Kidney (tissue), 14 donors: ENCODE measurements around the gene DERL3. TPM values are rescaled to one million over a fixed set of nuclear protein-coding genes. Genes with fewer than 3 reads are reported as not detected.

Experiments used
- DNase-seq, 5 donors: peaks; one replicate each; pipeline ENCODE4 v3.0.0-alpha.2; 2013 to 2020
- FAIRE-seq: peaks from 2 replicates; lab custom pipeline; 2012; peaks lifted over from hg19 to GRCh38; lab: Jason Lieb, UNC
- H3K27ac ChIP-seq, 2 donors: one replicate each; pipeline ENCODE4 v1.7.0; 2013; ENCODE audit warnings: low read depth in 2 of 2, low read length in 2 of 2, inconsistent platforms in 1 of 2
- H3K27me3 ChIP-seq: one replicate; pipeline ENCODE4 v1.7.1; 2013; ENCODE audit warnings: low read length, inconsistent platforms; ENCODE audit not compliant: control insufficient read depth, insufficient read depth
- H3K36me3 ChIP-seq, 3 donors: one replicate each; pipeline versions ENCODE4 v1.7.0 to v1.7.1; 2013; ENCODE audit warnings: low read length in 3 of 3, control low read depth in 1 of 3, inconsistent platforms in 1 of 3; ENCODE audit not compliant: insufficient read depth in 3 of 3, control insufficient read depth in 2 of 3
- H3K4me1 ChIP-seq, 3 donors: one replicate each; pipeline versions ENCODE4 v1.7.0 to v1.7.1; 2013; ENCODE audit warnings: low read length in 3 of 3, inconsistent platforms in 1 of 3, low read depth in 1 of 3; ENCODE audit not compliant: control insufficient read depth in 2 of 3, insufficient read depth in 2 of 3
- H3K4me3 ChIP-seq, 3 donors: one replicate each; pipeline versions ENCODE4 v1.7.0 to v1.8.1; 2013; ENCODE audit warnings: low read length in 3 of 3, control low read depth in 1 of 3, inconsistent platforms in 1 of 3
- H3K9ac ChIP-seq, 3 donors: one replicate each; pipeline versions ENCODE4 v1.7.0 to v1.7.1; 2013; ENCODE audit warnings: low read length in 3 of 3, control low read depth in 1 of 3, inconsistent platforms in 1 of 3
- H3K9me3 ChIP-seq, 3 donors: one replicate each; pipeline versions ENCODE4 v1.7.0 to v1.7.1; 2013; ENCODE audit warnings: low read length in 3 of 3, control low read depth in 1 of 3, inconsistent platforms in 1 of 3; ENCODE audit not compliant: control insufficient read depth in 2 of 3, insufficient read depth in 1 of 3
- CTCF ChIP-seq: IDR thresholded peaks from 3 replicates; pipeline ENCODE4 v1.5.1; 2012; ENCODE audit warnings: mild to moderate bottlenecking, moderate library complexity, borderline replicate concordance; ENCODE audit not compliant: insufficient read depth; ENCODE audit errors: extremely low read depth
- intact Hi-C: fragments of 100-400 bp; cut with DNase I; formaldehyde crosslinking; loops from one replicate; pipeline ENCODE4 v1.11.1; 2022
- polyA plus RNA-seq: library from polyadenylated mRNA; stranded (reverse); fragments of 350-450 nt; fragmentation: Illumina TruSeq; extraction: RNeasy Lipid Tissue Mini Kit (QIAGEN cat#74804); gene quantifications from one replicate; pipeline ENCODE4 v1.2.3, GENCODE V29; 2014; ENCODE audit warnings: low read depth, low replicate concordance; ENCODE audit not compliant: insufficient read depth
- total RNA-seq: library from RNA; stranded (reverse); fragmentation: NEBNext Ultra II Directional; extraction: Animal tissue kit (Norgen Biotek cat#: 25700); gene quantifications from one replicate; pipeline ENCODE4 v1.2.1, GENCODE V29; 2021
- donor health status: control.
- donor health status: control.
- donor health status: control.
- donor health status: control.
- donor health status: control.
- donor health status: DM: yes; HTN: yes; CAD: no.
- donor health status: Normal renal cell carcinoma (clear cell type).

DERL3 gene
- total and polyA plus RNA-seq, 2 donors from 2014 or later, result 3.1 to 24.7 TPM

- Histone ChIP-seq H3K27ac (no peak overlapping the region), H3K36me3 (peaks cover 2 to 40% (median 21%) of the 10 kb centered on the region in 3 donors)
Measured at GRCh38 chr22:23829845-23830372, 8.9 kb downstream of the DERL3 start.

DNA sequence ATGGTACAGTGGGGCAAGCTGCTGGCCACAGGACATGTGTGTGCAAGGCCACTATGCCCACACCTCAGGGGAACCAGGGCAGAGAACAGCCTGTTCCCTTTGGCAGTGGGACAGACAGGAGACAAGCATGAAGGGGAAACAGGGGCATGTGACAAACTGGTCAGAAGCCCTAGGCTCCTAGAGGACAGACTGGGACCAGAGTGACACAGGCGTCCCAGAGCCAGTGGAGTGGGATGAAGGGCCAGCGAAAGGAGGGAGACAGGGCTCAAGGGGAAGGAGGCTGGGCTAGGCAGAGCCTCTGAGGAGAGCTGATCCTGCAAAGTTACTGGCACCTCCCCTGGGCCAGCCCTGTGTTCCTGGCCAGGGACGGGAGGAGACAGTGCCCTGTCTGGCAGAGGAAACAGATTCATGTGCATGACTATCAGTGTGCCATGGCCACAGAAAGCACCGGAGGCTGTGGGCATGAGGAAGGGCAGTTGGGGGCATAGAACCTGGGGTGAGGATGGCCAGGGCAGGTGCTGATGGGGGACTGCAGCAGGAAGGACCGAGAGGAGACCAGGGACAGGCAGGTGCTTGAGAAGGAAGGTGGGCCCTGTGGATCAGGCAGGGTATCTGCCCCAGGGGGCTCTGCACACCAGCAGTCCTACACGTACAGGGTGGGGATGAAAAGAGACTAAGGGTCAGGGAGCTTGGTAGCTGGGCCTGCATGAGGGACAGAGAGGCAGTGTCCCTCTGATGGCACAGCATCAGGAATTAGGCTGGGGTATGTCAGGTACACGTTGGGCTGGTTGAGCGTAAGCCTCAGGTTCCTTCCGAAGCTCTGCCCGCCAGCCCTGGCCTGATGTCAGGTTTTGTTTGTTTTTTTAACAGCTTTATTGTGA lies 9.8 kb downstream of the DERL3 start:
- H3K9ac ChIP-seq, result no peak overlapping the region
- H3K4me1 ChIP-seq, result peaks cover 0 to 6% (median 0%) of the 10 kb centered on the region in 3 donors
- intact Hi-C loops, result no loop called here
- H3K27me3 ChIP-seq, result no peaks in the 10 kb centered on the region
- no peaks in the 10 kb centered on the region for H3K9me3 ChIP-seq
- H3K27ac ChIP-seq, result no peak overlapping the region
- FAIRE-seq, result no peak
- H3K36me3 ChIP-seq, result peaks cover 2 to 48% (median 28%) of the 10 kb centered on the region in 3 donors
- peak in 1 of 5 donors; percentile 32 for DNase-seq
- H3K4me3 ChIP-seq, result no peak overlapping the region
- no peak for TF ChIP-seq CTCF

More at GRCh38 chr22:23829845-23830372, 8.9 kb downstream of the DERL3 start:
- peak in 1 of 5 donors; percentile 2 for DNase-seq
- Histone ChIP-seq H3K27me3 (no peaks in the 10 kb centered on the region), H3K9me3 (no peaks in the 10 kb centered on the region), H3K4me3 (no peak overlapping the region), H3K9ac (no peak overlapping the region), H3K4me1 (peaks cover 0 to 6% (median 0%) of the 10 kb centered on the region in 3 donors)
- no peak for TF ChIP-seq CTCF
- FAIRE-seq, result no peak
- intact Hi-C loops, result no loop called here

GRCh38 chr22:23827351-23827995 lies 11.3 kb downstream of the DERL3 start:
- peak in 1 of 5 donors; percentile 41 for DNase-seq
- peaks cover 2 to 54% (median 32%) of the 10 kb centered on the region in 3 donors for H3K36me3 ChIP-seq
- H3K27ac ChIP-seq, result no peak overlapping the region

More at GRCh38 chr22:23827351-23827995, 11.3 kb downstream of the DERL3 start:
- Histone ChIP-seq H3K4me3 (no peak overlapping the region), H3K27me3 (no peaks in the 10 kb centered on the region), H3K4me1 (peaks cover 0 to 6% (median 5%) of the 10 kb centered on the region in 3 donors), H3K9ac (no peak overlapping the region), H3K9me3 (no peaks in the 10 kb centered on the region)
- no peak for TF ChIP-seq CTCF
- intact Hi-C loops, result no loop called here
- no peak for FAIRE-seq
